H1 (cell line): ENCODE results near the gene LLGL2. TPM values are rescaled to one million over a fixed set of nuclear protein-coding genes. Genes with fewer than 3 reads are reported as not detected.

ENCODE experiments used
- CTCF ChIA-PET: fragments of 300-600 bp; sonication (Branson Sonifier 250); formaldehyde crosslinking; loops from one replicate; lab custom pipeline; 2021; ENCODE audit not compliant: partially characterized antibody; lab: Charles Lee
- POLR2A ChIA-PET: fragments of 300-600 bp; sonication (Branson Sonifier 250); formaldehyde crosslinking; loops from one replicate; lab custom pipeline; 2021; ENCODE audit warnings: inconsistent platforms; ENCODE audit not compliant: partially characterized antibody; lab: Charles Lee
- DNase-seq, 2 experiments: peaks; one replicate each; pipeline versions ENCODE4 v3.0.0 to v3.0.0-alpha.2; 2010 to 2022; ENCODE audit warnings: low spot score in 2 of 2, low read depth in 1 of 2, mixed read lengths in 1 of 2
- FAIRE-seq: peaks from 2 replicates; lab custom pipeline; 2011; peaks lifted over from hg19 to GRCh38; lab: Jason Lieb, UNC
- H2AFZ ChIP-seq: 2 replicates; pipeline ENCODE4 v1.8.1; 2012; ENCODE audit warnings: low read length, inconsistent platforms
- H2AK5ac ChIP-seq: 2 replicates; pipeline ENCODE4 v1.6.1; 2013; ENCODE audit warnings: low read depth, low read length
- H2BK120ac ChIP-seq: replicated peaks from 2 replicates; pipeline ENCODE3; 2013; ENCODE audit warnings: low read depth, low read length, inconsistent platforms
- H2BK12ac ChIP-seq: 2 replicates; pipeline ENCODE4 v1.6.1; 2013; ENCODE audit warnings: low read depth, low read length
- H2BK15ac ChIP-seq: 2 replicates; pipeline ENCODE4 v1.6.1; 2013; ENCODE audit warnings: low read length
- H2BK20ac ChIP-seq: 2 replicates; pipeline ENCODE4 v1.6.1; 2013; ENCODE audit warnings: low read length
- H2BK5ac ChIP-seq: 2 replicates; pipeline ENCODE4 v1.6.1; 2013; ENCODE audit warnings: low read depth, low read length
- H3K14ac ChIP-seq: 2 replicates; pipeline ENCODE4 v1.6.1; 2013; ENCODE audit warnings: inconsistent platforms; ENCODE audit not compliant: insufficient read length
- H3K18ac ChIP-seq: 2 replicates; pipeline ENCODE4 v1.6.1; 2013; ENCODE audit warnings: low read length; ENCODE audit errors: extremely low read depth
- H3K23ac ChIP-seq: 2 replicates; pipeline ENCODE4 v1.6.1; 2013; ENCODE audit warnings: inconsistent platforms; ENCODE audit not compliant: insufficient read length
- H3K23me2 ChIP-seq: 2 replicates; pipeline ENCODE4 v1.6.1; 2013; ENCODE audit warnings: low read depth, low read length
- H3K27ac ChIP-seq: 2 replicates; pipeline ENCODE4 v1.6.1; 2011; ENCODE audit warnings: low read depth, low read length, inconsistent platforms
- H3K27me3 ChIP-seq, 4 experiments: replicated peaks in 1 of 4; 1 replicate in 1 of 4; 2 replicates in 3 of 4; pipeline versions ENCODE4 v1.6.1 to v1.8.1; 2011 to 2013; ENCODE audit warnings: low read length in 3 of 4, mild to moderate bottlenecking in 3 of 4, inconsistent platforms in 2 of 4, mixed read lengths in 2 of 4, moderate library complexity in 1 of 4; ENCODE audit not compliant: control insufficient read depth in 3 of 4, insufficient read depth in 3 of 4; ENCODE audit errors: extremely low read depth in 1 of 4
- H3K36me3 ChIP-seq, 4 experiments: 2 replicates each; pipeline versions ENCODE4 v1.6.1 to v1.8.1; 2011 to 2013; ENCODE audit warnings: mild to moderate bottlenecking in 4 of 4, low read length in 3 of 4, moderate library complexity in 2 of 4, control low read depth in 1 of 4, inconsistent platforms in 1 of 4; ENCODE audit not compliant: insufficient read depth in 4 of 4, control insufficient read depth in 2 of 4
- H3K4ac ChIP-seq: replicated peaks from 2 replicates; pipeline ENCODE3; 2013; ENCODE audit warnings: low read length, low read depth, mixed read lengths, inconsistent platforms; ENCODE audit not compliant: insufficient read length
- H3K4me1 ChIP-seq, 4 experiments: replicated peaks in 1 of 4; 1 replicate in 1 of 4; 2 replicates in 3 of 4; pipeline versions ENCODE4 v1.6.1 to v1.8.1; 2011 to 2013; ENCODE audit warnings: low read length in 3 of 4, inconsistent platforms in 2 of 4, mixed read lengths in 1 of 4; ENCODE audit not compliant: insufficient read depth in 4 of 4, control insufficient read depth in 3 of 4
- H3K4me2 ChIP-seq, 2 experiments: 2 replicates each; pipeline versions ENCODE4 v1.6.1 to v1.8.1; 2011 to 2013; ENCODE audit warnings: low read depth in 2 of 2, low read length in 2 of 2, control low read depth in 1 of 2, inconsistent platforms in 1 of 2, mild to moderate bottlenecking in 1 of 2; ENCODE audit not compliant: insufficient read depth in 1 of 2
- H3K4me3 ChIP-seq, 4 experiments: fragments of 200-600, 300-600 bp in 1 of 4; sonication (generic), shearing (Covaris generic), sonication (Bioruptor Twin) in 1 of 4; 2 replicates each; pipeline versions ENCODE4 v1.5.1 to v1.8.1; 2011 to 2016; ENCODE audit warnings: low read length in 4 of 4, low read depth in 3 of 4, control low read depth in 2 of 4, inconsistent platforms in 2 of 4, mild to moderate bottlenecking in 2 of 4, mixed read lengths in 1 of 4, moderate library complexity in 1 of 4; ENCODE audit not compliant: insufficient read depth in 2 of 4; ENCODE audit errors: extremely low read depth in 1 of 4
- H3K56ac ChIP-seq: replicated peaks from 2 replicates; pipeline ENCODE3; 2013; ENCODE audit warnings: low read depth, mild to moderate bottlenecking, mixed read lengths, low read length, inconsistent platforms; ENCODE audit not compliant: insufficient read length
- H3K79me1 ChIP-seq: 2 replicates; pipeline ENCODE4 v1.6.1; 2013; ENCODE audit warnings: low read depth, low read length, control low read depth
- H3K79me2 ChIP-seq, 2 experiments: 2 replicates each; pipeline versions ENCODE4 v1.6.1 to v1.8.1; 2012 to 2013; ENCODE audit warnings: low read length in 2 of 2, mild to moderate bottlenecking in 2 of 2, inconsistent platforms in 1 of 2; ENCODE audit not compliant: insufficient read depth in 2 of 2, control insufficient read depth in 1 of 2
- H3K9ac ChIP-seq, 4 experiments: replicated peaks in 1 of 4; 1 replicate in 1 of 4; 2 replicates in 3 of 4; pipeline versions ENCODE4 v1.6.1 to v1.8.1; 2011 to 2013; ENCODE audit warnings: low read depth in 3 of 4, low read length in 3 of 4, control low read depth in 2 of 4, mild to moderate bottlenecking in 2 of 4, moderate library complexity in 2 of 4, inconsistent platforms in 1 of 4; ENCODE audit errors: extremely low read depth in 1 of 4
- H3K9me3 ChIP-seq, 2 experiments: 2 replicates each; pipeline versions ENCODE4 v1.6.1 to v1.8.1; 2012 to 2013; ENCODE audit warnings: mild to moderate bottlenecking in 2 of 2, moderate library complexity in 2 of 2, control low read depth in 1 of 2, inconsistent platforms in 1 of 2, low read depth in 1 of 2, low read length in 1 of 2, mixed read lengths in 1 of 2; ENCODE audit not compliant: insufficient read depth in 2 of 2
- H4K20me1 ChIP-seq, 2 experiments: replicated peaks in 1 of 2; 2 replicates each; pipeline versions ENCODE3 to v1.8.1; 2011 to 2013; ENCODE audit warnings: inconsistent platforms in 2 of 2, low read length in 2 of 2, mild to moderate bottlenecking in 1 of 2; ENCODE audit not compliant: insufficient read depth in 2 of 2, control insufficient read depth in 1 of 2
- H4K5ac ChIP-seq: 2 replicates; pipeline ENCODE4 v1.6.1; 2013; ENCODE audit warnings: low read length, low read depth, mixed read lengths, inconsistent platforms; ENCODE audit not compliant: insufficient read length
- H4K8ac ChIP-seq: 2 replicates; pipeline ENCODE4 v1.8.0; 2013; ENCODE audit warnings: mild to moderate bottlenecking, moderate library complexity, low read length, inconsistent platforms; ENCODE audit not compliant: insufficient read depth; ENCODE audit errors: extremely low read depth
- H4K91ac ChIP-seq: replicated peaks from 2 replicates; pipeline ENCODE3; 2013; ENCODE audit warnings: low read length, mixed read lengths, inconsistent platforms; ENCODE audit not compliant: insufficient read length
- BCL11A ChIP-seq, 2 experiments: IDR thresholded peaks; one replicate each; pipeline ENCODE4 v1.6.1; 2011; ENCODE audit warnings: low read depth in 2 of 2, low read length in 2 of 2, mild to moderate bottlenecking in 2 of 2
- CBX8 ChIP-seq: fragments of 300-800, 300-1000 bp; sonication (generic); IDR thresholded peaks from 2 replicates; pipeline ENCODE4 v1.7.1; 2016; ENCODE audit warnings: low read depth, low read length, borderline replicate concordance
- EZH2 ChIP-seq: fragments of 200-600 bp; sonication (generic); IDR thresholded peaks from 2 replicates; pipeline ENCODE4 v1.7.1; 2012; ENCODE audit warnings: low read depth, mild to moderate bottlenecking, moderate library complexity, low read length, inconsistent platforms; ENCODE audit not compliant: severe bottlenecking
- HDAC6 ChIP-seq: IDR thresholded peaks from one replicate; pipeline ENCODE4 v1.7.1; 2012; ENCODE audit warnings: low read depth, mild to moderate bottlenecking, inconsistent platforms, low read length, moderate library complexity
- JUND ChIP-seq: IDR thresholded peaks from 2 replicates; pipeline ENCODE4 v1.6.1; 2011; ENCODE audit warnings: mild to moderate bottlenecking, improper control_type of control experiment, low read length
- KDM1A ChIP-seq: fragments of 200-600, 300-600 bp; sonication (generic); IDR thresholded peaks from 2 replicates; pipeline ENCODE4 v1.7.1; 2016; ENCODE audit warnings: mild to moderate bottlenecking, low read length, borderline replicate concordance
- POU5F1 ChIP-seq: IDR thresholded peaks from 2 replicates; pipeline ENCODE4 v1.6.1; 2011; ENCODE audit warnings: low read depth, mild to moderate bottlenecking, low read length, moderate library complexity
- SAP30 ChIP-seq: fragments of 300-600 bp; sonication (generic); IDR thresholded peaks from 2 replicates; pipeline ENCODE4 v1.7.1; 2012; ENCODE audit warnings: low read length, moderate library complexity, mild to moderate bottlenecking, inconsistent platforms; ENCODE audit not compliant: insufficient read depth, insufficient replicate concordance
- SIN3A ChIP-seq, 2 experiments: IDR thresholded peaks in 1 of 2; conservative IDR thresholded peaks in 1 of 2; 2 replicates each; pipeline ENCODE4 v1.6.1; 2011 to 2012; ENCODE audit warnings: low read length in 2 of 2, improper control_type of control experiment in 1 of 2, low read depth in 1 of 2, mild to moderate bottlenecking in 1 of 2
- WGBS, 2 experiments: shearing (Covaris generic) in 1 of 2; methylation state at CpG; one replicate each; pipeline versions ENCODE4 v1.1.6 to v1.1.7; 2013 to 2015; ENCODE audit warnings: low lambda C conversion rate in 2 of 2, mixed read lengths in 2 of 2, inconsistent platforms in 1 of 2, low coverage in 1 of 2, missing lambda C conversion rate in 1 of 2; ENCODE audit not compliant: insufficient replicate concordance in 2 of 2, insufficient coverage in 1 of 2, insufficient read length in 1 of 2; ENCODE audit errors: extremely low coverage in 1 of 2, missing lambda C conversion rate in 1 of 2; 5-methylcytosine and 5-hydroxymethylcytosine counted together
- polyA plus RNA-seq, 7 experiments: library from polyadenylated mRNA; depleted of rRNA in 3 of 7; stranded (reverse) in 5 of 7; unstranded in 2 of 7; fragments of >200 nt in 5 of 7; fragments of 200-250 nt in 2 of 7; gene quantifications; 1 replicate in 5 of 7; 2 replicates in 1 of 7; 4 replicates in 1 of 7; pipeline versions ENCODE4 v1.2.1 to v1.2.3, GENCODE V29; 2011 to 2013; ENCODE audit warnings: missing spikeins in 2 of 7, mixed read lengths in 2 of 7
- total RNA-seq: library from RNA; stranded (reverse); fragmentation: NEBNext Ultra II Directional; extraction: Animal tissue kit (Norgen Biotek cat#: 25700); gene quantifications from 2 replicates; pipeline ENCODE4 v1.2.1, GENCODE V29; 2021

The LLGL2 gene
- total and polyA plus RNA-seq, 2 of the 8 experiments (the other 6 are each of a cell fraction or from before 2014, with no cell fraction given): 64.5 to 77.1 TPM

- Histone ChIP-seq H3K36me3 (peaks cover 0 to 8% (median 6%) of the 10 kb centered on the region in 4 experiments; a peak in 3 of 8 replicates), H3K18ac (no peak overlapping the region), H2BK20ac (no peak overlapping the region), H2BK120ac (no peak overlapping the region), H3K23me2 (no peaks in the 10 kb centered on the region), H3K56ac (no peak overlapping the region), H3K9ac (no peak overlapping the region), H3K4me2 (no peak overlapping the region), H2BK12ac (no peak overlapping the region), H3K4me3 (no peak overlapping the region), H3K79me1 (no peaks in the 10 kb centered on the region; the same call in 1 of the 2 replicates), H3K4ac (no peak overlapping the region), H2BK5ac (no peak overlapping the region; the same call in 1 of the 2 replicates), H4K20me1 (peaks cover 0 to 9% of the 10 kb centered on the region in 2 experiments), H3K14ac (no peak overlapping the region), H2AFZ (no peak overlapping the region), H3K79me2 (no peaks in the 10 kb centered on the region), H3K9me3 (no peaks in the 10 kb centered on the region), H4K5ac (no peak overlapping the region), H2AK5ac (no peak overlapping the region), H2BK15ac (no peak overlapping the region), H3K4me1 (no peaks in the 10 kb centered on the region; a peak in 1 of 7 replicates), H3K27me3 (no peaks in the 10 kb centered on the region), H3K23ac (no peak overlapping the region), H4K91ac (no peak overlapping the region), H3K27ac (no peak overlapping the region), H4K8ac (no peak overlapping the region; the same call in 1 of the 2 replicates)
- DNase-seq (no peak), FAIRE-seq (no peak)
- TF ChIP-seq KDM1A (no peak), SAP30 (no peak), SIN3A (conservative IDR thresholded peaks at IDR 0.05 in 1 of 2, IDR thresholded peaks at IDR 0.05 in 1 of 2; ENCODE audit: low read depth in 1 of 2, low read length in 2 of 2) (no peak), EZH2 (no peak), POU5F1 (no peak), JUND (no peak), HDAC6 (no peak), BCL11A (IDR thresholded peaks at IDR 0.05; ENCODE audit: low read depth in 2 of 2, low read length in 2 of 2) (no peak), CBX8 (no peak)
- ChIA-PET POLR2A (interaction anchor here (0.6 to 1.0 kb wide), 2 partner anchors 32 to 618 kb away, joined by 4 read pairs; partner anchors contain the start of gene LLGL2), CTCF (interaction anchor here (1.2 to 7.3 kb wide), 4 partner anchors 12 to 265 kb away, joined by 3 to 39 read pairs (median 4); partner anchors contain the start of gene SMIM5)
- WGBS, 2 experiments: 91% methylated on average over 23 of the region's 23 CpGs; no CpG with 5 or more reads in 1 of the 2 experiments
Measured at GRCh38 chr17:75493476-75494129, 31.9 kb upstream of the LLGL2 start.
